GM04504 (cell line): Measurements from ENCODE around the gene LRRC56.
A peak's percentile ranks its signal among the peaks of the same experiment; 100 is the strongest.

ENCODE experiments used
- DNase-seq: peaks from one replicate; pipeline ENCODE4 v3.0.0-alpha.2; 2012; ENCODE audit warnings: low read depth

Gene LRRC56

GRCh38 chr11:536841-537621 is at the start of gene LRRC56:
LRRC56 (plus strand) TSS chr11:537527; CDS start chr11:540685, 3,158 bp downstream.
- peak; percentile 47 for DNase-seq

- no peak for DNase-seq
These were observed 49.7 kb upstream of the LRRC56 start for GRCh38 chr11:487571-488021.

GRCh38 chr11:488062-488461 is 49.3 kb upstream of the LRRC56 start:
- DNase-seq: no peak

DNA sequence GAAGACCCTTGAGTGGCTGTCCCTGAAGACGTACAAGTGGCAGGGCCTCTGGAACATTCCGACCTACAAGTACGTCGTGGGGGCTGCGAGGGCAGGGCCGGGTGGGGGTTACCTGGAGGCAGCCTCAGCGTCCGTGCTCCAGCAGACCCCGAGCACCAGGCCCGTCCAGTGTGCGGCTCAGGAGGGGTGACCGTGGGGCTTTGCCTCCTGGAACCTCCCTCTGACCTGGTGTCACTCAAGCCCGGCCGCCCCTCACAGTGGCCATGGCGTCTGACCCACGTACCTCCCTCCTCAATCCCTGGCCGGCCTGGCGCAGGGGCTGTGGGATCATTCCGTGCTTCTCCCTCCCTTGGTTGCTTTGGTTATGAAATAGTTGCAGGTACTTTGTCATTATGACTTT is 48.7 kb upstream of the LRRC56 start:
- no peak for DNase-seq

DNA sequence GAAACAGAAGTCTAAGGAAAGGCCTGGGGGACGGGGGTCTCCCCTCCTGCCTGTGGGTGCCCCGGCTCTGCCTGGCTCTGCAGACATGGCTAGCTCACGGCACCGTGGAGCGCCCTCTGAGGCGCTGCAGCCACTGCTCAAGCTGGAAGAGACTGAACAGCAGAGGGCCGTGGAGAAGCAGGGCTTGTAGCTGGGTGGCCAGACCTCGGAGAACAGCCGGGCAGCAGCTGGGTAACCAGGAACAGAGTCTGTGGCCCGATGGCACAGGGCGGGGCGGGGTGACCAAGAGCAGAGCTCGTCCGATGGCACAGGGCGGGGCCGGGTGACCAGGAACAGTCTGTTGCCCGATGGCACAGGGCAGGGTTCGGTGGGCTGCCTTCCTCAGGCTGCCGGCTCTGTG is 48.3 kb upstream of the LRRC56 start:
- no peak for DNase-seq

DNA sequence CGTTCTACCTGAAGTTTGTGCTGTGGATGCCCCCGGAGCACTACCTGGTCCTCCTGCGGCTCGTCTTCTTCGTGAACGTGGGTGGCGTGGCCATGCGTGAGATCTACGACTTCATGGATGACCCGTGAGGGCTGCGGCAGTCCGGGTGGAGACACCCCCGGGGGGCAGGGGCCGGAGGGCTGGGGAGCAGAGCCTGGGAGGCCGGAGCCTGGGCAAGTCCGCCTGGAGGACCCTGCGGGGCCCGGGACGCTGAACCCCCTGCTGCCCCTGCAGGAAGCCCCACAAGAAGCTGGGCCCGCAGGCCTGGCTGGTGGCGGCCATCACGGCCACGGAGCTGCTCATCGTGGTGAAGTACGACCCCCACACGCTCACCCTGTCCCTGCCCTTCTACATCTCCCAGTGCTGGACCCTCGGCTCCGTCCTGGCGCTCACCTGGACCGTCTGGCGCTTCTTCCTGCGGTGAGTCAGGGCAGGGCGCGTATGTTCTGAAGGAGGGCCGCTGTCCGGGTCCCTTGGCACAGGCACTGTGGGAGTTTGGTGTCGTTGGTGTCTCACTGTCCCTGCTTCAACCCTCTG is 47.6 kb upstream of the LRRC56 start:
- DNase-seq: no peak

DNA sequence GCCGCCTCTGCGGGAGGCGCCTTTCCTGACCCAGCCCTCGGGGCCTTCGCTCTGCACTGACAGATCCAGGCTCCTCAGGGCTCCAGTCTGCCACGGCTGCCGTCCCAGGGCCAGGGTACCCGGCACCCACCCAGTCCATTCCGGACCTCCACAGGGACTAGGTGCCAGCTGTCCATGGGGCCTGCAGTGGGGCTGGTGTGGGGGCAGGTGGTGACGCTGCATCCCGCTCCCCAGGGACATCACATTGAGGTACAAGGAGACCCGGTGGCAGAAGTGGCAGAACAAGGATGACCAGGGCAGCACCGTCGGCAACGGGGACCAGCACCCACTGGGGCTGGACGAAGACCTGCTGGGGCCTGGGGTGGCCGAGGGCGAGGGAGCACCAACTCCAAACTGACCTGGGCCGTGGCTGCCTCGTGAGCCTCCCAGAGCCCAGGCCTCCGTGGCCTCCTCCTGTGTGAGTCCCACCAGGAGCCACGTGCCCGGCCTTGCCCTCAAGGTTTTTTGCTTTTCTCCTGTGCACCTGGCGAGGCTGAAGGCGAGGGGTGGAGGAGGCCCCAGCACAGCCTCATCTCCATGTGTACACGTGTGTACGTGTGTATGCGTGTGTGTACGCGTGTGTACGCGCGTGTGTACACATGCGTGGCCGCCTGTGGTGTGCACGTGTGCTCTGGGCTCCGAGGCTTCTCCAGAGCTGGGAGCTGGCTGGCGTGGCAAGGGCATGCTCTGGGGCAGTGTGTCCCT is 47.0 kb upstream of the LRRC56 start:
- DNase-seq: no peak

DNA sequence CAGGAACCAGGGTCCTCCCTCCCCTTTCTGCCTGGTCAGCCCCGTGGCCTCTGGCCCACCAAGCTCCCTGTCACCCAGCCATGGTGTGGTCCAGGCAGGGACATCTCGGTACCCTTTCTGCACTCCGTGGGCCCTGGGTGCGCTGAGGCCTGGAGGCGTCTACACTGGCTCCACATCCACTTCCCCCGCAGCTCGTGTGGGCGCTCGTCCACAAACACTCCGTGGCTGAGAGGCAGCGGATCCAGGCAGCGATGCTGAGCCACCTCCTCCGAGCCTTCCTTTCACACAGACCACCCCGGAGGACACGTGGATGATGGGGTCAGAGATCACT is 46.4 kb upstream of the LRRC56 start:
- DNase-seq: no peak

DNA sequence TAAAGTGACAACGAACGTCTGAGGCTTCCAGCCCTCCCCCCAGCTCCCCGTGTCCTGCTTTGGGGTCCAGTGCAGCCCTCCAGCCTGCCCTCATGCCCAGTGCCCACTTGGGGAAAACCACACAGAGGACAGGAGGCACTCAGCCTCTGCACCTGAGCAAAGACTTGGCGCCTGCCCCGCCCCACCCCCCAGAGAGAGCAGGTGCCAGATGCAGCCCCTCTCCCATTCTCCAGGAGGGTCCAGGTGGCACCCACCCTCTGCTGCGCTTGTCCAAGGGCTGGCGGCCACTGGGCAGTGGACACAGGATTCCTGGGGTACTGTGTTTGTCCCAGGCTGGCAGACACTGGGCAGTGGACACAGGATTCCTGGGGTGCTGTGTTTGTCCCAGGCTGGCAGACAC is 46.0 kb upstream of the LRRC56 start:
- no peak for DNase-seq

DNA sequence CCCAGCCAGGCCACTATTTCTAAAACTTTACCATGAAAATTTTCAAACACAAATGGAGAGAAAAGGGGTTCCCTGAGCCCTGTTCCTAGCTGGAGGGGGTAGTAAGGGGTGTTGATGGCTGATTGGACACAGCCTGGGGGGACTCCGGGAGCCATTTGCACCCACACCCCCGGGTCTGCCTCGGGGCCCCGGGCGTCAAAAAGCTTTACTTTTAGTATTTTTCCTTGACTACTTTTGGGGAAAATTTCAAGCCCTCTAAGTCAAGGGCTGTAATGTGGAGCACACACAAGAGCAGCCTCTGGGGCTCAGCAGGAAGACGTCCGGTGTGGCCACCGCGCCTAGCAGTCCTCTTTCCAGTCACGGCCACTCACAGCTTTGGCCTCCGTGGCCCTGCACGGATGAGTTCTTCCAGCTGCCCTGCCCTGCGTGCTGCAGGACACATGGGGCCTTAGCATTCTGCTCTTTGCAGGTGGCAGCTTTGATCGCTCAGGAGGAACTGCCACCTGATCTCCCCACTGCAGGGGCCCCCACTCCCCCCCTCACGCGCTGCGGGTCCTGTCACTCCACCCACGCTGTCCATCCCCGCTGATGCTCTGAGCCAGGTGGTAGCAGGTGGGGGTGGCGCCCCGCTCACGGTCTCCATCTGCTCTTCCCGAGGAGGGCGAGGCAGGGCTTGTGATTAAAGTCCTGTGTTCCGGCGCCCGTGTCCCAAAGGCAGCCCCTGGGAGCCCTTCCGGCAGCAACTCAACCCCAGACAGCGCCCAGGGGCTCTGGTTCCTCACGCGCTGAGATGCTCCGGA is 44.7 kb upstream of the LRRC56 start:
- DNase-seq: no peak

DNA sequence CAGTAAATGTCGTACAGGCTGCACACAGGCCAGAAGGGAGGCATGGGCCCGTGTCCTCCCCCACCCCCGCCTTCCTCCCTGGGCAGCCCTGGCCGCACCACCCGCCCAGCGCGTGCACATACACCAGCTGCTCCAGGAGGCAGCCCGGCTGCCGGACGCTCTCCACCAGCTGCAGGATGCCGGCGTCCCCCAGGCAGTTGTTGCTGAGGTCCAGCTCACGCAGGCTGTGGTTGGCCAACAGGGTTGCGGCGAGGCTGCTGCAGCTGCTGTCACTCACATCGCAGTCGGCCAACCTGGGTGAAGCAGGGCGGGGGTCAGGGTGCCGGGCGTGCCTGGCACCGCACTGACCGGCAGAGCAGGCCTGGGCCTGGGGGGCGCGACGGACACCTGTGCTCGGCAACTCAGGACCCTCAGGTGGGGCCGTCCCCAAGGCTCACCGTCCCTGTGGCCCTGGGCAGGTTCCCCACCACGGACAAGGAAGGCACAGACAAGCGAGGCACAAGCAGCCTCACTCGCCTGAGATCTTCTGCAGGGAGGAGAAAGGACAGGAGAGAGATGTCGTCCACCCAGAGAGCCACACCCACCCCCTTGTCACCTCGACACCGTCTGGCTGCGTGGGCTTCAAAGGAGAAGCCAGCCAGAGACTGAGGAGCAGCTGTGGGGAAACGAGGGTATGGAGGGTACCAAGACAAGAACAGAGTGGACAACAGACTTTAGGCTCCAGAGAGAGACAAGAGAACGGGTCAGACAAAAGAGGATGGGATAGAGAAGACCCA is 42.4 kb upstream of the LRRC56 start:
- DNase-seq: no peak

DNA sequence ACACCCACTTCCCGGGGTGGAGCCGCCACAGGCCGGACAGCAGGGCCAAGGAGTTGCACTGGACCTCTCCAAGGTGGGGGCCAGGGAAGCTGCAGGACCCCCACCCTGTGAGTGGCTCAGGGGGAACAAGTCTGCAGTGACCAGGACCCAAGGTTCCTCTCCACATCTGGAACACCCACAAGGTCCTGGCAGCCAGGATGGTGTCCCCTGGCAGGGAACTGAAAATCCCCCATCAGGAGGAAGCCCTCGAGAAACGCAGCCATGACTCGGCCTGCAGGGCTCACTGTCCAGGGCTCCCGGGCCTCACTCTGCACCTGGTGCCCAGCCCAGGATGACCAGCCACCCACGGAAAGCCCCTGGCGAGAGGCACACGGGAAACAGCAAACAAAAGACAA is 41.8 kb upstream of the LRRC56 start:
- no peak for DNase-seq

DNA sequence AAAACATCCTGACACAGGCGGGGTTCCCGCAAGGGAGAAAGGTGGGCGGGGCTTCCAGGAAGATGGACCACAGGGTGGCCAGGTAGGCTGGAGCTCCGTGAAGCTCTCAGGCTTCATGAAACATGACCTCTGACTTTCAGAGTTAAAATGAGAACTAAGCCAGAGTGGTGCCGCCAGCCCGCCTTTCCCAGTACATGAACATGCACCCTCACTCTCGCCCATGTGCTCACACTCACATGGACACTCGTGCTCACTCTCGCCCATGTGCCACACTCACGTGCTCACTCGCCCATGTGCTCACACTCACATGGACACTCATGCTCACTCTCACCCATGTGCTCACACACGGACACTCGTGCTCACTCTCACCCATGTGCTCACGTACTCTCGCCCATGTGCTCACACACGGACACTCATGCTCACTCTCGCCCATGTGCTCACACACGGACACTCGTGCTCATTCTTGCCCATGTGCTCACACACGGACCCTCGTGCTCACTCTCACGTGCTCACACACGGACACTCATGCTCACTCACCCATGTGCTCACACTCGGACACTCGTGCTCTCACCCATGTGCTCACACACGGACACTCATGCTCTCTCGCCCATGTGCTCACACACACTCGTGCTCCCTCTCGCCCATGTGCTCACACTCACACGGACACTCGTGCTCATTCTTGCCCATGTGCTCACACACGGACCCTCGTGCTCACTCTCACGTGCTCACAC is 40.3 kb upstream of the LRRC56 start:
- DNase-seq: no peak

GRCh38 chr11:497565-498296 is 39.6 kb upstream of the LRRC56 start:
- no peak for DNase-seq

GRCh38 chr11:498297-499181 is 38.8 kb upstream of the LRRC56 start:
- no peak for DNase-seq

- no peak for DNase-seq
These were observed 37.9 kb upstream of the LRRC56 start for GRCh38 chr11:499201-500076.

- DNase-seq: no peak
These were observed 36.2 kb upstream of the LRRC56 start for GRCh38 chr11:501001-501682.
